GM18505 (cell line): ENCODE measurements around the gene IFT81.
"Not testable (repeated sequence)": the region's sequence is repeated elsewhere in the genome, so short reads cannot be mapped to it uniquely, and the experiment has no call there.

Experiments
- ATAC-seq: cut with Tn5 transposase; IDR thresholded peaks from one replicate; pipeline ENCODE4 v1.9.1; 2021; ENCODE audit not compliant: unreplicated experiment
- POLR2A ChIP-seq: IDR thresholded peaks from 4 replicates; pipeline ENCODE4 v1.6.1; 2011; ENCODE audit warnings: borderline replicate concordance; ENCODE audit not compliant: insufficient read depth, insufficient read length; ENCODE audit errors: extremely low read depth

The IFT81 gene

GRCh38 chr12:110111476-110112334 lies 12.5 kb upstream of the IFT81 start:
- no peak for TF ChIP-seq POLR2A
- ATAC-seq = no peak

GRCh38 chr12:110112335-110112660 lies 11.9 kb upstream of the IFT81 start:
- no peak for TF ChIP-seq POLR2A
- ATAC-seq = no peak

GRCh38 chr12:110114528-110114937 lies 9.6 kb upstream of the IFT81 start:
- no peak for TF ChIP-seq POLR2A
- no peak for ATAC-seq

GRCh38 chr12:110115675-110116074 lies 8.5 kb upstream of the IFT81 start:
- TF ChIP-seq POLR2A = no peak
- no peak for ATAC-seq

- no peak for TF ChIP-seq POLR2A
- ATAC-seq = no peak
Measured at GRCh38 chr12:110116623-110117022, 7.5 kb upstream of the IFT81 start.

GRCh38 chr12:110117210-110117609 lies 6.9 kb upstream of the IFT81 start:
- not testable (repeated sequence) for ATAC-seq

- ATAC-seq = no peak
- no peak for TF ChIP-seq POLR2A
Measured at GRCh38 chr12:110117956-110118685, 6.0 kb upstream of the IFT81 start.

GRCh38 chr12:110122929-110123328 lies 1.2 kb upstream of the IFT81 start:
- no peak for TF ChIP-seq POLR2A
- ATAC-seq = no peak

- no peak for ATAC-seq
Measured at GRCh38 chr12:110123919-110124268, 263 bp upstream of the IFT81 start.

GRCh38 chr12:110126557-110126956 lies 2.4 kb downstream of the IFT81 start:
- no peak for ATAC-seq
- no peak for TF ChIP-seq POLR2A

More at GRCh38 chr12:110123919-110124268, 263 bp upstream of the IFT81 start:
- TF ChIP-seq POLR2A = no peak

GRCh38 chr12:110134691-110135411 lies 10.7 kb downstream of the IFT81 start:
- no peak for ATAC-seq
- no peak for TF ChIP-seq POLR2A

GRCh38 chr12:110135806-110136205 lies 11.6 kb downstream of the IFT81 start:
- no peak for TF ChIP-seq POLR2A

GRCh38 chr12:110137786-110138185 lies 13.6 kb downstream of the IFT81 start:
- TF ChIP-seq POLR2A = no peak
- ATAC-seq = no peak

More at GRCh38 chr12:110135806-110136205, 11.6 kb downstream of the IFT81 start:
- no peak for ATAC-seq
